Panc1 (cell line): ENCODE measurements around the gene BRAT1.

Source experiments
- CTCF ChIP-seq: fragments of 450-650 bp; IDR thresholded peaks from 2 replicates; pipeline ENCODE4 v1.5.1; 2017; ENCODE audit warnings: mild to moderate bottlenecking
- POLR2AphosphoS5 ChIP-seq: IDR thresholded peaks from 2 replicates; pipeline ENCODE4 v1.6.1; 2012; ENCODE audit warnings: mild to moderate bottlenecking, low read depth, low read length, moderate library complexity
- REST ChIP-seq, 2 experiments: IDR thresholded peaks; 2 replicates each; pipeline ENCODE4 v1.6.1; 2011 to 2012; ENCODE audit warnings: low read depth in 2 of 2, control low read depth in 1 of 2, low read length in 1 of 2, mild to moderate bottlenecking in 1 of 2, moderate library complexity in 1 of 2; ENCODE audit not compliant: insufficient read depth in 1 of 2
- SIN3A ChIP-seq: IDR thresholded peaks from 2 replicates; pipeline ENCODE4 v1.6.1; 2012; ENCODE audit warnings: low read depth, mild to moderate bottlenecking, low read length, moderate library complexity, borderline replicate concordance; ENCODE audit not compliant: insufficient read depth
- TCF7L2 ChIP-seq: IDR thresholded peaks from 2 replicates; pipeline ENCODE4 v1.6.1; 2011; ENCODE audit warnings: mild to moderate bottlenecking, low read depth, low read length, inconsistent platforms

- TF ChIP-seq CTCF, result no peak
- TF ChIP-seq POLR2AphosphoS5, result no peak
- TF ChIP-seq REST (IDR thresholded peaks at IDR 0.05; ENCODE audit: insufficient read depth in 1 of 2, low read depth in 2 of 2, low read length in 1 of 2), result no peak
- no peak for TF ChIP-seq TCF7L2
- TF ChIP-seq SIN3A, result no peak
These were observed 2.2 kb downstream of the BRAT1 start for GRCh38 chr7:2553108-2553507.
